Activated CD4-positive, alpha-beta T cell treated with anti-CD3 and anti-CD28 coated beads for 36 hours (primary cell): ENCODE measurements around the gene EFCAB8. TPM values are rescaled to one million over a fixed set of nuclear protein-coding genes. Genes with fewer than 3 reads are reported as not detected.

Experiments used
- ATAC-seq: fragments of 200-7000 bp; cut with Tn5 transposase; one replicate; pipeline ENCODE4 v1.10.0; 2021; ENCODE audit warnings: mild to moderate bottlenecking, moderate library complexity
- CTCF ChIA-PET: fragments of 350-600 bp; sonication (Branson Sonifier 250); formaldehyde crosslinking; loops from one replicate; lab custom pipeline; 2021; ENCODE audit warnings: antibody characterized with exemption; lab: Charles Lee
- POLR2A ChIA-PET: fragments of 350-600 bp; sonication (Branson Sonifier 250); formaldehyde crosslinking; loops from one replicate; lab custom pipeline; 2021; ENCODE audit warnings: antibody characterized with exemption, inconsistent platforms; lab: Charles Lee
- DNase-seq: peaks from one replicate; pipeline ENCODE4 v3.0.0-alpha.2; 2020
- H3K27ac Mint-ChIP-seq: one replicate; pipeline ENCODE4 v1.8.0; 2021; ENCODE audit warnings: mixed read lengths
- H3K27me3 Mint-ChIP-seq: one replicate; pipeline ENCODE4 v1.8.0; 2021; ENCODE audit warnings: mixed read lengths
- H3K36me3 Mint-ChIP-seq: one replicate; pipeline ENCODE4 v1.8.0; 2021; ENCODE audit warnings: low read depth, mixed read lengths
- H3K4me1 Mint-ChIP-seq: one replicate; pipeline ENCODE4 v1.8.0; 2021; ENCODE audit warnings: mixed read lengths
- H3K4me3 Mint-ChIP-seq: one replicate; pipeline ENCODE4 v1.8.0; 2021; ENCODE audit warnings: mild to moderate bottlenecking, moderate library complexity, mixed read lengths
- H3K9me3 Mint-ChIP-seq: one replicate; pipeline ENCODE4 v1.8.0; 2021; ENCODE audit warnings: low read depth, mixed read lengths
- intact Hi-C, 2 experiments: fragments of 100-400 bp; cut with DNase I in 1 of 2; cut with micrococcal nuclease in 1 of 2; formaldehyde crosslinking; loops; one replicate each; pipeline versions ENCODE4 v1.14.2 to v1.15.1; 2022 to 2024; cut with DNase I, micrococcal nuclease
- total RNA-seq, 2 experiments: library from RNA; stranded (reverse); gene quantifications; one replicate each; pipeline ENCODE4 v1.2.3, GENCODE V29; 2021

EFCAB8 gene
- total RNA-seq, 2 experiments from 2014 or later, result 0.37 to 0.40 TPM

GRCh38 chr20:32841174-32841573 is 17.5 kb upstream of the EFCAB8 start:
- DNase-seq (no peak), ATAC-seq (no peak)
- intact Hi-C loops, result no loop called here
- Mint-ChIP-seq H3K4me3 (no peak overlapping the region), H3K27ac (peak overlapping the region; percentile 88), H3K36me3 (peaks cover 60% of the 10 kb centered on the region), H3K4me1 (peaks cover 57% of the 10 kb centered on the region), H3K9me3 (no peaks in the 10 kb centered on the region), H3K27me3 (no peaks in the 10 kb centered on the region)
- CTCF ChIA-PET, result interaction anchor here (0.9 kb wide), 1 partner anchor 17 kb away, joined by 5 read pairs; no protein-coding TSS in a partner anchor
- POLR2A ChIA-PET, result interaction anchor here (0.6 kb wide), 1 partner anchor 18 kb away, joined by 3 read pairs; no protein-coding TSS in a partner anchor

GRCh38 chr20:32841632-32842031 is 17.1 kb upstream of the EFCAB8 start:
- ChIA-PET CTCF (interaction anchor here (0.9 to 1.1 kb wide), 2 partner anchors 18 to 157 kb away, joined by 3 to 5 read pairs; no protein-coding TSS in a partner anchor), POLR2A (no interaction called here)
- intact Hi-C loops, result no loop called here
- Mint-ChIP-seq H3K9me3 (no peaks in the 10 kb centered on the region), H3K4me1 (peaks cover 53% of the 10 kb centered on the region), H3K4me3 (no peak overlapping the region), H3K27me3 (no peaks in the 10 kb centered on the region), H3K27ac (peak overlapping the region; percentile 71), H3K36me3 (peaks cover 60% of the 10 kb centered on the region)
- ATAC-seq, result no peak
- no peak for DNase-seq

GRCh38 chr20:32842688-32843524 is 15.8 kb upstream of the EFCAB8 start:
- peaks cover 51% of the 10 kb centered on the region for H3K4me1 Mint-ChIP-seq
- H3K27ac Mint-ChIP-seq, result peak overlapping the region; percentile 11
- DNase-seq (no peak), ATAC-seq (no peak)
- intact Hi-C loops, result no loop called here
- ChIA-PET POLR2A (interaction anchor here (0.6 to 1.0 kb wide), 2 partner anchors 23 to 64 kb away, joined by 3 read pairs; partner anchors contain the start of gene MAPRE1), CTCF (interaction anchor here (0.6 to 2.6 kb wide), 3 partner anchors 13 to 156 kb away, joined by 3 to 13 read pairs (median 4); no protein-coding TSS in a partner anchor)
- no peak overlapping the region for H3K4me3 Mint-ChIP-seq
- no peaks in the 10 kb centered on the region for H3K9me3 Mint-ChIP-seq
- no peaks in the 10 kb centered on the region for H3K27me3 Mint-ChIP-seq
- peaks cover 64% of the 10 kb centered on the region for H3K36me3 Mint-ChIP-seq

GRCh38 chr20:32845786-32846185 is 12.9 kb upstream of the EFCAB8 start:
- Mint-ChIP-seq H3K27ac (no peak overlapping the region), H3K4me1 (peaks cover 27% of the 10 kb centered on the region), H3K9me3 (no peaks in the 10 kb centered on the region), H3K4me3 (no peak overlapping the region), H3K36me3 (peaks cover 60% of the 10 kb centered on the region), H3K27me3 (no peaks in the 10 kb centered on the region)
- DNase-seq (no peak), ATAC-seq (no peak)
- ChIA-PET POLR2A (no interaction called here), CTCF (interaction anchor here (0.9 kb wide), 1 partner anchor 10 kb away, joined by 3 read pairs; no protein-coding TSS in a partner anchor)
- intact Hi-C loops, result no loop called here

GRCh38 chr20:32846852-32847251 is 11.9 kb upstream of the EFCAB8 start:
- ChIA-PET CTCF (interaction anchor here (0.9 to 1.1 kb wide), 2 partner anchors 17 to 19 kb away, joined by 3 to 4 read pairs; no protein-coding TSS in a partner anchor), POLR2A (interaction anchor here (0.6 kb wide), 1 partner anchor 50 kb away, joined by 3 read pairs; no protein-coding TSS in a partner anchor)
- no peak overlapping the region for H3K4me3 Mint-ChIP-seq
- H3K36me3 Mint-ChIP-seq, result peaks cover 57% of the 10 kb centered on the region
- H3K27ac Mint-ChIP-seq, result no peak overlapping the region
- no peaks in the 10 kb centered on the region for H3K9me3 Mint-ChIP-seq
- H3K27me3 Mint-ChIP-seq, result no peaks in the 10 kb centered on the region
- intact Hi-C loops, result no loop called here
- no peak for ATAC-seq
- H3K4me1 Mint-ChIP-seq, result peaks cover 19% of the 10 kb centered on the region
- DNase-seq, result no peak

- CTCF ChIA-PET, result interaction anchor here (0.6 to 0.9 kb wide), 2 partner anchors 18 to 622 kb away, joined by 3 to 4 read pairs; no protein-coding TSS in a partner anchor
- Mint-ChIP-seq H3K27ac (peak overlapping the region; percentile 22), H3K9me3 (no peaks in the 10 kb centered on the region), H3K36me3 (peaks cover 57% of the 10 kb centered on the region), H3K4me1 (peaks cover 11% of the 10 kb centered on the region), H3K4me3 (no peak overlapping the region), H3K27me3 (no peaks in the 10 kb centered on the region)
- DNase-seq (no peak), ATAC-seq (no peak)
- POLR2A ChIA-PET, result no interaction called here
- intact Hi-C loops, result no loop called here
Measured at GRCh38 chr20:32847964-32848363, 10.8 kb upstream of the EFCAB8 start.

GRCh38 chr20:32848846-32849245 is 9.9 kb upstream of the EFCAB8 start:
- ChIA-PET POLR2A (no interaction called here), CTCF (no interaction called here)
- Mint-ChIP-seq H3K27ac (no peak overlapping the region), H3K4me1 (peaks cover 9% of the 10 kb centered on the region), H3K27me3 (no peaks in the 10 kb centered on the region), H3K9me3 (no peaks in the 10 kb centered on the region), H3K4me3 (no peak overlapping the region), H3K36me3 (peaks cover 58% of the 10 kb centered on the region)
- intact Hi-C loops, result no loop called here
- DNase-seq (no peak), ATAC-seq (no peak)

- H3K36me3 Mint-ChIP-seq, result peaks cover 55% of the 10 kb centered on the region
- no peaks in the 10 kb centered on the region for H3K9me3 Mint-ChIP-seq
- H3K4me3 Mint-ChIP-seq, result no peak overlapping the region
- ATAC-seq, result no peak
- ChIA-PET CTCF (interaction anchor here (0.5 kb wide), 1 partner anchor 473 kb away, joined by 3 read pairs; no protein-coding TSS in a partner anchor), POLR2A (no interaction called here)
- no peak overlapping the region for H3K27ac Mint-ChIP-seq
- no peaks in the 10 kb centered on the region for H3K27me3 Mint-ChIP-seq
- no peak for DNase-seq
- intact Hi-C loops, result no loop called here
- peaks cover 11% of the 10 kb centered on the region for H3K4me1 Mint-ChIP-seq
Measured at GRCh38 chr20:32849577-32849976, 9.1 kb upstream of the EFCAB8 start.

GRCh38 chr20:32855387-32855786 is 3.3 kb upstream of the EFCAB8 start:
- H3K27me3 Mint-ChIP-seq, result no peaks in the 10 kb centered on the region
- CTCF ChIA-PET, result interaction anchor here (1.0 kb wide), 1 partner anchor 9 kb away, joined by 3 read pairs; no protein-coding TSS in a partner anchor
- peaks cover 20% of the 10 kb centered on the region for H3K4me1 Mint-ChIP-seq
- H3K4me3 Mint-ChIP-seq, result no peak overlapping the region
- intact Hi-C loops, result no loop called here
- no peaks in the 10 kb centered on the region for H3K9me3 Mint-ChIP-seq
- H3K27ac Mint-ChIP-seq, result peak overlapping the region; percentile 85
- H3K36me3 Mint-ChIP-seq, result peaks cover 32% of the 10 kb centered on the region
- DNase-seq (no peak), ATAC-seq (no peak)
- POLR2A ChIA-PET, result interaction anchor here (1.0 kb wide), 1 partner anchor 34 kb away, joined by 3 read pairs; no protein-coding TSS in a partner anchor

- Mint-ChIP-seq H3K27me3 (no peaks in the 10 kb centered on the region), H3K9me3 (no peaks in the 10 kb centered on the region), H3K4me1 (peaks cover 20% of the 10 kb centered on the region), H3K4me3 (no peak overlapping the region), H3K36me3 (peaks cover 19% of the 10 kb centered on the region), H3K27ac (no peak overlapping the region)
- intact Hi-C loops, result no loop called here
- DNase-seq (no peak), ATAC-seq (no peak)
- ChIA-PET POLR2A (no interaction called here), CTCF (no interaction called here)
Measured at GRCh38 chr20:32858189-32858588, 534 bp upstream of the EFCAB8 start.

- no peak overlapping the region for H3K27ac Mint-ChIP-seq
- peaks cover 3% of the 10 kb centered on the region for H3K4me1 Mint-ChIP-seq
- CTCF ChIA-PET, result interaction anchor here (1.2 kb wide), 1 partner anchor 117 kb away, joined by 3 read pairs; no protein-coding TSS in a partner anchor
- no peaks in the 10 kb centered on the region for H3K27me3 Mint-ChIP-seq
- intact Hi-C loops, result no loop called here
- ATAC-seq (no peak), DNase-seq (no peak)
- POLR2A ChIA-PET, result no interaction called here
- H3K4me3 Mint-ChIP-seq, result no peak overlapping the region
- peaks cover 6% of the 10 kb centered on the region for H3K36me3 Mint-ChIP-seq
- H3K9me3 Mint-ChIP-seq, result no peaks in the 10 kb centered on the region
Measured at GRCh38 chr20:32861446-32861845, 2.7 kb downstream of the EFCAB8 start.
